Raji (cell line): Measurements from ENCODE around the gene TMEM107.

Experiments
- POLR2A ChIP-seq: IDR thresholded peaks from 2 replicates; pipeline ENCODE4 v1.6.1; 2011; ENCODE audit warnings: low read depth, low read length, control low read depth; ENCODE audit not compliant: insufficient read depth

TMEM107 gene

DNA sequence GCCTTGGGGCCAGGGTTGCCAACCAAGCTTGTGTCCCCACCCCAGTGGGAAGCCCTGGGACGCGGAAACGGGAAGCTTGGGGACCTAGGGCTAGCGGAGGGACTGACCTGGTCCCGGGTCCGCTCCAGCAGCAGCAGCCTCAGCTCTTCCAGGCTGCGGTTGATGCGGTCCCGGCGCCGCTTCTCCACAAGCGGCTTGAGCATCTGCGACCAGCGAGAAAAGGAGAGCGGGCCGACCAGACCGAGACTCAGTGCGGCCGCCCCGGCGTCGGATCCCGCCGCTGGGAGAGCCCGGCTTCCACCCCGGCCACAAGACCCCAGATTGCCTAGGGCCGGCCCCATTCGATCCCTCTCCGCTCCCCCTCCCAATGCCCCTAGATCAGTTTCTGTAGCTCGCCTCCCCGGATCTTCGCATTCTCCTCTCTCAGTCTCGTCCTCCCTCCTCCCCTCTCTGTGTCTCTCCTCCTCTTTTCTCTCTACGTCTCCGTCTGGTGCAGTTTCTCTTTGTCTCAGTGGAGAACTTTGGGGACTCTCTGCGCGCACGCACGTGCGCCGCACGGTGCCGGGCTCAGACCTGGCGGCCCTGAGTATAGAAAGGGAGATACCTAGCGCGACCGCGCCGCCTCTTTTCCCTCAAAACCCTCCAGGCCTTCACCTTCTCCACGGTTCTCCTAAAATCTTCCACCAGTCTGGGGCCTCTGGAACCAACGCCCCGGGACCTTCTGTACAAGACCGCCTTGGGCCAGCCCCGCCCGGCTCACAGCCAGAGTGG lies 53.1 kb downstream of the TMEM107 start:
- no peak for TF ChIP-seq POLR2A
